ENCODE results near the gene SNCA.

SNCA gene

DNA sequence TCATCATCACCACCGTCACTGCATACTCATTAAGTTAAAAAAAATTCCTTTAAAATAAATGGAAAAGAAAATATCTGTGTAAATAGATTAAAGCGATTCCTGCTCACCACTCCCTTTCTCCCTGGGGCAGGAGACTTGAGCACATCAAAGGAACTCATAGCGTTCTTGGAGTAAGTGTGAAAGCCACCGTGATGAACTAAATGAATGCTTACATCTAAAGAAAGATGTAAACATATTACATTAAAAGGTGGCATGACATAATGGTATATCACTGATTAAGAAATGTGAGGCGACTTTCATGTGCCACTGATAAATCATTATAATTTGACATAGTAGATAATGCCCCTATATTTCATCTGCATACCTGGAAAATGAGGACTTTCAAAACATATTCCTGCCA lies 92.0 kb downstream of the SNCA start:
- H3K4me3 ChIP-seq (ENCODE audit: low read depth, low read length), result no peak overlapping the region
- TF ChIP-seq, protein P1, sequence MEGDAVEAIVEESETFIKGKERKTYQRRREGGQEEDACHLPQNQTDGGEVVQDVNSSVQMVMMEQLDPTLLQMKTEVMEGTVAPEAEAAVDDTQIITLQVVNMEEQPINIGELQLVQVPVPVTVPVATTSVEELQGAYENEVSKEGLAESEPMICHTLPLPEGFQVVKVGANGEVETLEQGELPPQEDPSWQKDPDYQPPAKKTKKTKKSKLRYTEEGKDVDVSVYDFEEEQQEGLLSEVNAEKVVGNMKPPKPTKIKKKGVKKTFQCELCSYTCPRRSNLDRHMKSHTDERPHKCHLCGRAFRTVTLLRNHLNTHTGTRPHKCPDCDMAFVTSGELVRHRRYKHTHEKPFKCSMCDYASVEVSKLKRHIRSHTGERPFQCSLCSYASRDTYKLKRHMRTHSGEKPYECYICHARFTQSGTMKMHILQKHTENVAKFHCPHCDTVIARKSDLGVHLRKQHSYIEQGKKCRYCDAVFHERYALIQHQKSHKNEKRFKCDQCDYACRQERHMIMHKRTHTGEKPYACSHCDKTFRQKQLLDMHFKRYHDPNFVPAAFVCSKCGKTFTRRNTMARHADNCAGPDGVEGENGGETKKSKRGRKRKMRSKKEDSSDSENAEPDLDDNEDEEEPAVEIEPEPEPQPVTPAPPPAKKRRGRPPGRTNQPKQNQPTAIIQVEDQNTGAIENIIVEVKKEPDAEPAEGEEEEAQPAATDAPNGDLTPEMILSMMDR (IDR thresholded peaks at IDR 0.05; ENCODE audit: low read depth, low read length, missing control alignments), result no peak
- DNase-seq (ENCODE audit: low read depth), result no peak
- in situ Hi-C loops (cut with HindIII; ENCODE audit: low sequenced_read_pairs), result no loop called here

DNA sequence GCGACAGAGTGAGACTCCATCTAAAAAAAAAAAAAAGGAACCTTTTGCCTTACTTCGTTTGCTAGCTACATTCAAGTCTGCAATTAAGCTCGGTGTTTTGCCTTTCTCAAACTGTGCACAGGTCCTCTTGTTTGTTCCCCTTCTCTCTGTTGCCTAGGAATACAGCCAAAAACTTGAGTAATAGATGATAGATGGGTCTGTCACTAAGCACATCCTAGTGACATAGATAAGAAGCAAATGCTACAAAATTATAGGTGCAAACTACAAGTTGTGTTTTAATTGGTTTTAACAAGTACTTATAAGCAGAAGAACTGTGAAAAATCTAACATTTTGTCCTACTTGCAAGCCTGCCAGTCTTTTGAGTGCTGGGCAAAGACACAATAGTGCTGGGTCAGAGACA lies 95.2 kb downstream of the SNCA start:
- no peak overlapping the region for H3K4me3 ChIP-seq (ENCODE audit: low read depth, low read length)
- in situ Hi-C loops (cut with HindIII; ENCODE audit: low sequenced_read_pairs), result no loop called here
- DNase-seq (ENCODE audit: low read depth), result no peak
- TF ChIP-seq, protein P1 (IDR thresholded peaks at IDR 0.05; ENCODE audit: low read depth, low read length, missing control alignments), result no peak

GRCh38 chr4:89739311-89739988 lies 97.5 kb downstream of the SNCA start:
- TF ChIP-seq, protein P1 (IDR thresholded peaks at IDR 0.05; ENCODE audit: low read depth, low read length, missing control alignments), result no peak
- H3K4me3 ChIP-seq (ENCODE audit: low read depth, low read length), result no peak overlapping the region
- DNase-seq (ENCODE audit: low read depth), result no peak
- in situ Hi-C loops (cut with HindIII; ENCODE audit: low sequenced_read_pairs), result no loop called here

DNA sequence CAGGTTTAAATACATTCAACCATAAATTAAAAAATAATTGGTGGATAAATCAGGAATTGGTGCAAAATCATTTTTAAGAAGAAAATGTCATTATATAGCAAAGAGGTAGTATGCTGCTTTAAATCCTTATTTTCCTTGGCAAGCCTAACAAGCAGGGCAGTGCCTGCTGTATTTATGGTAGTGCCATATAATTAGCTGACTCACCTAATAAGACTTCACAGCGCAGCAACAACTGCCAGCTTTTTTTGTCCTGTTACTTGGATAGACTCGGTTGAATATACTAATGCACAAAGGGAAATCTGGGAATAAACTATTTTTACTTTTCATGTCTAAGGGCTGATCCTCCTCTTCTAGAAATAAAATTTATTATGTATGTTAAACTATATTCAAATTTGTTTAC lies 99.1 kb downstream of the SNCA start:
- in situ Hi-C loops (cut with HindIII; ENCODE audit: low sequenced_read_pairs), result no loop called here
- peak; percentile 28 for DNase-seq (ENCODE audit: low read depth)
- no peak overlapping the region for H3K4me3 ChIP-seq (ENCODE audit: low read depth, low read length)
- TF ChIP-seq, protein P1 (IDR thresholded peaks at IDR 0.05; ENCODE audit: low read depth, low read length, missing control alignments), result no peak

- in situ Hi-C loops (cut with HindIII; ENCODE audit: low sequenced_read_pairs), result no loop called here
- DNase-seq (ENCODE audit: low read depth), result no peak
- TF ChIP-seq, protein P1 (IDR thresholded peaks at IDR 0.05; ENCODE audit: low read depth, low read length, missing control alignments), result no peak
- no peak overlapping the region for H3K4me3 ChIP-seq (ENCODE audit: low read depth, low read length)
These were observed 103.0 kb downstream of the SNCA start for GRCh38 chr4:89733946-89734345.

GRCh38 chr4:89727238-89727637 lies 109.7 kb downstream of the SNCA start:
- in situ Hi-C loops (cut with HindIII; ENCODE audit: low sequenced_read_pairs), result no loop called here
- no peak for DNase-seq (ENCODE audit: low read depth)
- no peak overlapping the region for H3K4me3 ChIP-seq (ENCODE audit: low read depth, low read length)
- TF ChIP-seq, protein P1 (IDR thresholded peaks at IDR 0.05; ENCODE audit: low read depth, low read length, missing control alignments), result no peak

Measured in astrocyte of the cerebellum (primary cell).